OCI-LY3 (cell line): ENCODE measurements around the gene PTPRM.

ENCODE experiments used
- H2AFZ ChIP-seq: fragments of 200-600, 300-600 bp; shearing (Covaris generic); 2 replicates; pipeline ENCODE4 v1.6.0; 2014; ENCODE audit warnings: antibody characterized with exemption, low read depth, low read length
- H3K27ac ChIP-seq: fragments of 200-600, 300-600 bp; sonication (generic); 2 replicates; pipeline ENCODE4 v1.5.1; 2014; ENCODE audit warnings: mild to moderate bottlenecking, low read length, moderate library complexity, mixed read lengths
- H3K27me3 ChIP-seq: fragments of 200-600, 300-600 bp; sonication (generic); 2 replicates; pipeline ENCODE4 v1.6.1; 2014; ENCODE audit warnings: low read depth, low read length, mixed read lengths
- H3K36me3 ChIP-seq: fragments of 200-600, 300-600 bp; sonication (generic); replicated peaks from 2 replicates; pipeline ENCODE3; 2014; ENCODE audit warnings: low read depth, low read length, mixed read lengths
- H3K4me1 ChIP-seq: fragments of 300-600, 200-600 bp; sonication (generic); 2 replicates; pipeline ENCODE4 v1.6.1; 2014; ENCODE audit warnings: low read length, mixed read lengths
- H3K4me2 ChIP-seq: fragments of 200-600, 300-600 bp; sonication (generic); 2 replicates; pipeline ENCODE4 v1.6.1; 2014; ENCODE audit warnings: low read length, mixed read lengths
- H3K4me3 ChIP-seq: fragments of 300-600, 200-600 bp; sonication (generic); 2 replicates; pipeline ENCODE4 v1.5.1; 2014; ENCODE audit warnings: antibody characterized with exemption, mild to moderate bottlenecking, low read length, moderate library complexity
- H3K79me2 ChIP-seq: fragments of 300-600, 200-600 bp; shearing (Covaris generic); 2 replicates; pipeline ENCODE4 v1.6.1; 2014; ENCODE audit warnings: mild to moderate bottlenecking, low read length, mixed read lengths
- H3K9ac ChIP-seq: fragments of 300-600, 200-600 bp; shearing (Covaris generic); 2 replicates; pipeline ENCODE4 v1.6.0; 2014; ENCODE audit warnings: mild to moderate bottlenecking, low read length, moderate library complexity
- H3K9me3 ChIP-seq: fragments of 200-600, 300-600 bp; shearing (Covaris generic); 2 replicates; pipeline ENCODE4 v1.6.1; 2014; ENCODE audit warnings: low read length, mixed read lengths; ENCODE audit not compliant: insufficient read depth
- H4K20me1 ChIP-seq: fragments of 200-600, 300-600 bp; sonication (generic); 2 replicates; pipeline ENCODE4 v1.6.1; 2016; ENCODE audit warnings: low read length, mixed read lengths; ENCODE audit not compliant: insufficient read depth
- CTCF ChIP-seq: fragments of 200-600, 300-600 bp; sonication (generic); IDR thresholded peaks from 2 replicates; pipeline ENCODE4 v1.5.1; 2014; ENCODE audit warnings: antibody characterized with exemption, low read length, low read depth
- EZH2phosphoT487 ChIP-seq: fragments of 200-600 bp; shearing (Covaris generic); IDR thresholded peaks from 2 replicates; pipeline ENCODE4 v1.6.1; 2018; ENCODE audit warnings: antibody characterized with exemption, mixed run types, low read depth

Gene PTPRM

GRCh38 chr18:8133888-8134287 lies 566.8 kb downstream of the PTPRM start:
- Histone ChIP-seq H3K9ac (no peak overlapping the region), H3K4me1 (no peaks in the 10 kb centered on the region), H3K4me3 (no peak overlapping the region), H3K9me3 (no peaks in the 10 kb centered on the region), H2AFZ (no peak overlapping the region), H3K27ac (no peak overlapping the region), H4K20me1 (no peaks in the 10 kb centered on the region), H3K27me3 (no peaks in the 10 kb centered on the region), H3K36me3 (no peaks in the 10 kb centered on the region), H3K79me2 (no peaks in the 10 kb centered on the region), H3K4me2 (no peak overlapping the region)
- TF ChIP-seq CTCF (no peak), EZH2phosphoT487 (no peak)

- Histone ChIP-seq H3K4me2 (no peak overlapping the region), H3K27me3 (no peaks in the 10 kb centered on the region)
- TF ChIP-seq EZH2phosphoT487 (no peak), CTCF (no peak)
Observed at GRCh38 chr18:8139127-8139527, 572.0 kb downstream of the PTPRM start.

GRCh38 chr18:8139891-8140406 lies 572.8 kb downstream of the PTPRM start:
- Histone ChIP-seq H3K9me3 (no peaks in the 10 kb centered on the region), H3K4me3 (no peak overlapping the region), H3K27me3 (no peaks in the 10 kb centered on the region), H3K79me2 (no peaks in the 10 kb centered on the region), H2AFZ (no peak overlapping the region), H3K4me1 (no peaks in the 10 kb centered on the region), H3K9ac (no peak overlapping the region), H3K27ac (no peak overlapping the region), H4K20me1 (no peaks in the 10 kb centered on the region), H3K4me2 (no peak overlapping the region), H3K36me3 (no peaks in the 10 kb centered on the region)
- no peak for TF ChIP-seq EZH2phosphoT487
- no peak for TF ChIP-seq CTCF

More at GRCh38 chr18:8139127-8139527, 572.0 kb downstream of the PTPRM start:
- no peak overlapping the region for H2AFZ ChIP-seq
- no peaks in the 10 kb centered on the region for H3K79me2 ChIP-seq
- H3K4me1 ChIP-seq, result no peaks in the 10 kb centered on the region
- no peaks in the 10 kb centered on the region for H4K20me1 ChIP-seq
- H3K36me3 ChIP-seq, result no peaks in the 10 kb centered on the region
- no peak overlapping the region for H3K4me3 ChIP-seq
- H3K27ac ChIP-seq, result no peak overlapping the region
- no peaks in the 10 kb centered on the region for H3K9me3 ChIP-seq
- H3K9ac ChIP-seq, result no peak overlapping the region

- Histone ChIP-seq H3K9ac (no peak overlapping the region), H2AFZ (no peak overlapping the region), H3K27ac (no peak overlapping the region), H3K4me1 (no peaks in the 10 kb centered on the region), H3K79me2 (no peaks in the 10 kb centered on the region), H3K4me2 (no peak overlapping the region), H3K27me3 (no peaks in the 10 kb centered on the region), H3K4me3 (no peak overlapping the region), H4K20me1 (no peaks in the 10 kb centered on the region), H3K36me3 (no peaks in the 10 kb centered on the region), H3K9me3 (no peaks in the 10 kb centered on the region)
- TF ChIP-seq CTCF, result no peak
- no peak for TF ChIP-seq EZH2phosphoT487
Observed at GRCh38 chr18:8140841-8141501, 573.9 kb downstream of the PTPRM start.
